ENCODE measurements around the gene TMEM182. TPM values are rescaled to one million over a fixed set of nuclear protein-coding genes. Genes with fewer than 3 reads are reported as not detected.

TMEM182 gene
- total RNA-seq, 2 donors from 2014 or later: 1.8 to 2.9 TPM

DNA sequence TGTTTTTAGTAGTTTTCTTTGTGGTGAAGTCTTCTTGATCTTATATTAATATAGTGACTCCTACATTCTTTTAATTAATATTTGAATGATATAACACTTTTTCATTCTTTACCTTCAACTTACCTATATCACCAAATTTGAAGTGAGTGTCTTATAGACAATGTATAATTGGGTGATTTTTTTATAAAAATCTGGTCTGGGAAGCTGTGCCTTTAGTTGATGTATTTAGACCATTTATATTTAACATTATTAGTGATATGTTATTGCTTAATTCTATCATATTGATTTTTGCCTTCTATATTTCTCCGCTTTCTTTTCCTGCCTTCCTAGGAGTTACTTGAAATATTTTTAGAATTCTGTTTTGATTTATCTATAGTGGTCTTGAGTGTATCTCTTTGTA is 16.4 kb downstream of the TMEM182 start:
- no peaks in the 10 kb centered on the region for H3K9me3 ChIP-seq (ENCODE audit: control insufficient read depth, low read length, poor library complexity, severe bottlenecking)
- H3K36me3 Mint-ChIP-seq (ENCODE audit: low read depth): peaks cover 3% of the 10 kb centered on the region
- no peak overlapping the region for H3K27ac Mint-ChIP-seq
- H3K4me1 Mint-ChIP-seq: no peaks in the 10 kb centered on the region
- ATAC-seq (no peak), DNase-seq (no peak)
- no peaks in the 10 kb centered on the region for H3K27me3 Mint-ChIP-seq
- no peak overlapping the region for H3K4me3 Mint-ChIP-seq

DNA sequence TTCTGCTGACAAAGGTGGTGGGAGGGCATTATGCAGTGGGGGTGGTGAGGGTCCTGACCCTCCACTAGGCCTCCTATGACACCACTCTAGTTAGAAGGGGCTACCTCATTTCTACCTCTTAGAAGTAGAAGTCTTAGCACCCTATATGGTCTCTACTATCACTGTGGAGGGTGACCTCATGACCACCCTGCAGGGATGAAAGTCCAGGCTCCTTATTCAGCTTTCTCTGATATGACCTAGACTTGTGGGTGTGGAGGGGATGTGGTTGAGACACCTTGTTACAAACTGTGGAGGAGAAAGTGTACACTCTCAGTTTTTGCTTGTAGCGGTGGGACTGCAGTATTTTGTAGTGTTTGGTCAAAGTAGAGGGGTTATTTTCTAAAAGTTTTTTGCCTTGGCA is 18.6 kb downstream of the TMEM182 start:
- DNase-seq (no peak), ATAC-seq (no peak)
- Mint-ChIP-seq H3K27me3 (no peaks in the 10 kb centered on the region), H3K36me3 (ENCODE audit: low read depth) (peaks cover 6% of the 10 kb centered on the region), H3K4me3 (no peak overlapping the region), H3K4me1 (no peaks in the 10 kb centered on the region), H3K27ac (no peak overlapping the region)
- H3K9me3 ChIP-seq (ENCODE audit: control insufficient read depth, low read length, poor library complexity, severe bottlenecking): no peaks in the 10 kb centered on the region

DNA sequence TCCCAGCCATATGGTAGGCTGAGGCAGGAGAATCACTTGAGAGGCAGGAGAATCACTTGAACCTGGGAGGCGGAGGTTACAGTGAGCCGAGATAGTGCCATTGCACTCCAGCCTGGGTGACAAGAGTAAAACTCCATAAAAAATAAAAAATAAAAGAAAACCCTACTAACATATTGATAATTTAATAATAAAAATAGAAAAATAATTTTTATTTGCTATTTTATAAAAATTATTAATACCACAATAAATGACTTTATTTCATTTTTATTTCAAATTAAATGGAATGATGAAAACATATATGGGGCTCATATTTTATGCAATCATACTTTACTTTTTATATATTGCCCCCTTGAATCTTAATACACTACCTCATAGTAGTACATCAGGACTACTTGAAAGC is 20.4 kb downstream of the TMEM182 start:
- no peaks in the 10 kb centered on the region for H3K9me3 ChIP-seq (ENCODE audit: control insufficient read depth, low read length, poor library complexity, severe bottlenecking)
- ATAC-seq (no peak), DNase-seq (no peak)
- H3K4me1 Mint-ChIP-seq: no peaks in the 10 kb centered on the region
- H3K27ac Mint-ChIP-seq: no peak overlapping the region
- H3K4me3 Mint-ChIP-seq: no peak overlapping the region
- H3K36me3 Mint-ChIP-seq (ENCODE audit: low read depth): peaks cover 6% of the 10 kb centered on the region
- no peaks in the 10 kb centered on the region for H3K27me3 Mint-ChIP-seq

DNA sequence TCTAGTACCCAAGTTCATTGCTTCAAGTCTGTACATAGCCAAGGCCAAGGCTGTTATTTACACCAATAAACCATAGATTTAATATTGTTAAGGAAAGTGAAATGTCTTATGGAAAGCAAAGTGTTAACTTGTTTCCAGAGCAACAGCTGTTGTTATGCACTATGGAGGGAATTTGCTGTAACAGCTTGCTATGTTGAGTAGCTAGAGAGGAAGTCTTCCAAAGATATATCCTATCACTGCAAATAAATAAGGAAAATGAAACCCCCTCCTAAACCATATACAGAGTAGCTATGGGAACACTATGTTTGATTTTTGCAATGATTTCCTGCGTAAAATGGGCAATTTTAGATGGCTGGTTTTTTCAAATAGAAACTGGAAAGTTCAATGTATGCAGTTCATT is 21.1 kb downstream of the TMEM182 start:
- Mint-ChIP-seq H3K27me3 (no peaks in the 10 kb centered on the region), H3K4me1 (no peaks in the 10 kb centered on the region), H3K4me3 (no peak overlapping the region), H3K27ac (no peak overlapping the region), H3K36me3 (ENCODE audit: low read depth) (peaks cover 8% of the 10 kb centered on the region)
- DNase-seq (no peak), ATAC-seq (no peak)
- H3K9me3 ChIP-seq (ENCODE audit: control insufficient read depth, low read length, poor library complexity, severe bottlenecking): no peaks in the 10 kb centered on the region

DNA sequence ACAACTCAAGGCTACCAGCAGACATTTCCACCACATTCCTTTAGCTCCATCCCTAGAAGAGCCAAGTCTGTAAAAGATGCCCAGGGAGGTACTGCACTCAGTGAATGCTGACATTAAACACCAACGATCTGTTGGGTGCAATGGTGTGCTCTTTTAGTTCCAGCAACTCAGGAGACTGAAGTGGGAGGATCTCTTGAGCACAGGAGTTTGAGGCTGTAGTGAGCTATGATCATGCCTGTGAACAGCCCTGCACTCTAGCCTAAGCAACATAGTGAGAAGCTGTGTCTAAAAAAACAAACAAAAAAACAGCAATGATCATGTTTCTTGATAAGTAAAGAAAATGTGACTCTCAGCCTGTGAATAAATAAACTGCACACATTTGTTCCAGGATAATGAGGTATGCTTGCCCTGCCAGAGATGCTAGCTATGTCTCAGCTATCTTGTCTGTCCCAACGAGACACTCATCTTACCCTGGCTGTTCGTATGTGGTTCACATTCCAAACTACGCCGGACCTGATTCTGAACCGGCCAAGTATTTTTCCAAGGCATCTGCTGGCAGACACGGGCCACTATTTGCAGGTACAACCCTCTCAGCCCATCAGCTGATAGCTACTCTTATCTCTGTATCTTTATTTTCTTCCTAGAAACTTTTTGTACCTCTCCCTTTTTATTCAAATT is 21.8 kb downstream of the TMEM182 start:
- ATAC-seq (no peak), DNase-seq (no peak)
- Mint-ChIP-seq H3K27ac (no peak overlapping the region), H3K27me3 (no peaks in the 10 kb centered on the region), H3K4me1 (no peaks in the 10 kb centered on the region), H3K4me3 (no peak overlapping the region), H3K36me3 (ENCODE audit: low read depth) (peaks cover 8% of the 10 kb centered on the region)
- H3K9me3 ChIP-seq (ENCODE audit: control insufficient read depth, low read length, poor library complexity, severe bottlenecking): no peaks in the 10 kb centered on the region

DNA sequence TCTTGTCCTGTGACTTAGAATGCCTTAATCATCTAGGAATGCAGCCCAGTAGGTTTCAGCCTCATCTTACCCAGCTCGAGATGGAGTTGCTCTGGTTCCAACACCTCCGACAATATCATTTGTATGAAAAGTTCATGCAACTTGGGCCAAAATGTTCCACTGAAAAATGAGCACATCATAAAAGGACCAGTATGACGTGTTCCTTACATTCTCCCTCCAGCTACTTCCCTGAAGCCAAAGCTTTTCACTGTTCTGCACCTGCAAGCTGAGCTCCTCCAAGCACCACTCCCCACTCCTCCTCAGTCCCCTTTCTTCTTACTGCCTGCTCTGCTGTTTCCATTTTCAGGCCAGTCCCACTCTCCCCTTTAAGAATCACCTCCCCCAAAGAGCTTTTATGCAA is 23.1 kb downstream of the TMEM182 start:
- H3K9me3 ChIP-seq (ENCODE audit: control insufficient read depth, low read length, poor library complexity, severe bottlenecking): no peaks in the 10 kb centered on the region
- DNase-seq: no peak
- H3K4me3 Mint-ChIP-seq: no peak overlapping the region
- peaks cover 5% of the 10 kb centered on the region for H3K36me3 Mint-ChIP-seq (ENCODE audit: low read depth)
- no peaks in the 10 kb centered on the region for H3K27me3 Mint-ChIP-seq
- no peak for ATAC-seq
- H3K27ac Mint-ChIP-seq: no peak overlapping the region
- no peaks in the 10 kb centered on the region for H3K4me1 Mint-ChIP-seq

DNA sequence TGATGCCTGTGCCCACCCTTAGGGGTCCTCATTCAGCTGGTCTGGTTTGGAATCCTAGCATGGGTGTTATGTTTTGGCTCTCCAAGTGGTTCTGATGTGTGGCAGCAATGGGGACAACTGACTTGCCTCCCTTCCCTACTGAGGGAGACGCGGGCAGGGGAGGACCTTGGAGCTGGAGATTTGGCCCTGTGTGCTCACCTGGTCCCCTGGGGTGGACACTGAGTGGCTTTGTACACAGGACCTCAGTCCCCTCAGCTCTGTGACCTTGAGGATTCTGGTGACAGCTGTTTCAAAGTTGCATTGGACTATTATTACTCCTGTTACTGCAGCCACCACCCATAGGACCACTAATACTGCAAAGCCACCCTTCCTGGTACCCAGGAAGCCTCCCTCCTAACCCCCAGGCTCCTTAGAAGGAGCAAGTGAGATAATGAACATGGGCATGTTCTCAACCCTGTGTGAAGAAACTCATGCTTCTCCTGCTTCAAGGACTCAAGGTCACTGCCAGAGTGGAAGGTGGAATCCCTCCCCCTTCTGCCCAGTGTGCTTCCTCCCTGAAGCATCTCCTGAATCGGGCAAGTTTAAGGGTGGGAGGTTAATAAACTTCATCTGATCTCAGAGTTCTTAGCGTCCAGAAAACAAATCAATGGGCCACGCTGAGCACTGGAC is 26.5 kb downstream of the TMEM182 start:
- Mint-ChIP-seq H3K4me1 (no peaks in the 10 kb centered on the region), H3K4me3 (no peak overlapping the region), H3K36me3 (ENCODE audit: low read depth) (peaks cover 5% of the 10 kb centered on the region), H3K27ac (no peak overlapping the region), H3K27me3 (no peaks in the 10 kb centered on the region)
- DNase-seq: no peak
- H3K9me3 ChIP-seq (ENCODE audit: control insufficient read depth, low read length, poor library complexity, severe bottlenecking): no peaks in the 10 kb centered on the region
- no peak for ATAC-seq

DNA sequence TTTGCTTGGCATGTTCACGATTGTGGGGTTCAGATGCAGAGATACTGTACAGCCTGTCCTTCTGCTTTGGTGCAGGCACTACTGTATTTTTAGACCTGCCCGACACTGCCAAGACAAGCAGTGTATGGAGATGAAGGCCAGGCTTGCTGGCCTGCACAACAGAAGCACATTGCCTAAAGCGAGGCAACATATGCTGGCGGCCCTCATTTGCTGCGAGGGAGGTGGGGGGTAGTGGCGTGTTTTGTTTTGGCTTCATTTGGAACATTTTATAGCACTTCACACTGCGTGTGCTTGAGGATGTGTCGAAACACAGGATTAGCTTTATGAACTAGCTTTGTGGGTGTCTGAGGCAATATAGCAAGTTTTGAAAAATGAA is 27.0 kb downstream of the TMEM182 start:
- H3K9me3 ChIP-seq (ENCODE audit: control insufficient read depth, low read length, poor library complexity, severe bottlenecking): no peaks in the 10 kb centered on the region
- ATAC-seq (no peak), DNase-seq (no peak)
- H3K4me1 Mint-ChIP-seq: no peaks in the 10 kb centered on the region
- H3K27me3 Mint-ChIP-seq: no peaks in the 10 kb centered on the region
- no peak overlapping the region for H3K27ac Mint-ChIP-seq
- H3K36me3 Mint-ChIP-seq (ENCODE audit: low read depth): peaks cover 5% of the 10 kb centered on the region
- H3K4me3 Mint-ChIP-seq: no peak overlapping the region

DNA sequence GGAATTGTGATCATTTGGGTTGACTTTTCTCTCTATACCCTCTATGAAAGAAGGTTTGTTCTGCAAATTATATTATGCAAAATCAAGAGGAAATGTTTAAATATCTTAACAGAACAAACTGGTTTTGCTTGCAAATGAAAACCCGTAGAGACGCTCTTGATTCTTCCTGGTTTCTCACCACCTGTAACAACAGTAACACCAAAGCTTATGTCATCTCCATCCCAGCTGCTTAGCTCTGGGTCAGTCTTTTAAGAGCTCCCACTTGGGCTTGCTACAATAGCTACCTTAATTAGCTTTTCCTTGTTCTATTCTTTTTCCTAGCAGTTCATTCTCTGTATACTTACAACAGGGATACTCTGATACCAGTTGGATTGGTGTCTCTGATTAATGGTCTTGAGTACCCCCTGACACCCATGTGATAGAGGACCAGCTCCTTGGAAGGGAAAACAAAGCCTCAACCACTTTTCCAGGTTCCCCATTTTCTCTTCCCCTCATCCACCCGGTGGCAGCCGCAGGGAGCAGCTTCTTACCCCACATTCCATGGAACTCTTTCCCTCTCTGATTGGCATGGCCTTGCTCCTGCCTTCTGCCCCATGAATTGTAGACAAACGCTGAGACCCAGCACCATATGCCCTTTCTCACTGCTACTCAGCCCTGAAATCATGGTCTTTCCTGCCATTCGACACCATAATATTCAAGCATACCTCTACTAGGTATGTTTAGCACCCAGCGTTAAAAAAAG is 27.7 kb downstream of the TMEM182 start:
- no peaks in the 10 kb centered on the region for H3K9me3 ChIP-seq (ENCODE audit: control insufficient read depth, low read length, poor library complexity, severe bottlenecking)
- Mint-ChIP-seq H3K4me1 (no peaks in the 10 kb centered on the region), H3K27ac (no peak overlapping the region), H3K27me3 (no peaks in the 10 kb centered on the region), H3K36me3 (ENCODE audit: low read depth) (peaks cover 5% of the 10 kb centered on the region), H3K4me3 (no peak overlapping the region)
- ATAC-seq: no peak
- no peak for DNase-seq

DNA sequence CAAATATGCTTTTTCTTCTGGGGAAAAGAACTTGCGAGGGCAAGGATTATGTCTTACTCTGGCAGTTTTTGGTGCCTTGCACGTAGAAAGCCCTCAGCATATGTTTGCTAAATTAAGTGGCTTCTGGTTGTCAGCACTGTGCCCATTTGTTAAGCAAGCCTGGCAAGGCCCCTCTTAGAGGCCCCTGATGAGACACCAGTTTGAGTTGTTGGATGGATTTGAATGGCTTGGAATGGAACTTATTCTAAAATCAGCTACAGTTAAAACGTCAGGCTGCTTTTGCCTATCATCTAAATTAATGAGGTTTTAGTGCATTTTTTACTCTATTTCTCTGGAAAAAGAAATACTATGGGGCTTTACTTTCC is 28.2 kb downstream of the TMEM182 start:
- H3K36me3 Mint-ChIP-seq (ENCODE audit: low read depth): peaks cover 5% of the 10 kb centered on the region
- no peak overlapping the region for H3K27ac Mint-ChIP-seq
- H3K9me3 ChIP-seq (ENCODE audit: control insufficient read depth, low read length, poor library complexity, severe bottlenecking): no peaks in the 10 kb centered on the region
- H3K4me3 Mint-ChIP-seq: no peak overlapping the region
- H3K4me1 Mint-ChIP-seq: no peaks in the 10 kb centered on the region
- ATAC-seq (no peak), DNase-seq (no peak)
- H3K27me3 Mint-ChIP-seq: no peaks in the 10 kb centered on the region

DNA sequence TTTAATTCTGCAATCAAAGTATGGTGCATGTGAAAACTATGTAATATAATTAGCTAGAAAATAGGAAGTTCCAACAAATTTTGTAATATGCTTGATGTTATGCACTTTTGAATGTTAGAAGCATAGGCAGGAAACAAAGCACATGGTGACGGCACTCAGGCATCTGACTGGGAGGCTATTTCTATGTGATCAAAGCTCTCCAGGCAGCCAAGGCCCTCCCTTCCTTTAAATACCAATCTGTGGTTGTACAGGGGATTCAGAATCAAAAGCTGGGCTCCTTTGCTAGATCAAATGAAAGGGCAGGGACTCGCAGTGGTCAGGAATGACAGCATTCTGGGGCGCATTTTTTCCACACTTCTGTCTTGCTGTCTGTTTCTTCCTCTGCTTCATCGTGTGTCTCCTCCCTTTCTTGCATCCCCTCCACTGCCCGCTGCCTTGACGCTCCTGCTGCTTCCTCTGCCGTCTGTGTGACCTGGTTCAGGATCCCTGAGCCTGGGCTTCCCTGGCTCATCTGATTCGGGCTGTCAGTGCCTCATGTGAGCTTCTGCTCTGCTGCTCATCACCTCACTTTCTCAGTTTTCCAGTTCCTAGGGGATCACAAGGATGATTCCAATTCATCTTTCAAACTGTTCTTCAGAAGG is 30.9 kb downstream of the TMEM182 start:
- no peak overlapping the region for H3K4me3 Mint-ChIP-seq
- H3K36me3 Mint-ChIP-seq (ENCODE audit: low read depth): no peaks in the 10 kb centered on the region
- H3K4me1 Mint-ChIP-seq: no peaks in the 10 kb centered on the region
- no peaks in the 10 kb centered on the region for H3K9me3 ChIP-seq (ENCODE audit: control insufficient read depth, low read length, poor library complexity, severe bottlenecking)
- DNase-seq (no peak), ATAC-seq (no peak)
- H3K27me3 Mint-ChIP-seq: no peaks in the 10 kb centered on the region
- H3K27ac Mint-ChIP-seq: peak overlapping the region; percentile 12

DNA sequence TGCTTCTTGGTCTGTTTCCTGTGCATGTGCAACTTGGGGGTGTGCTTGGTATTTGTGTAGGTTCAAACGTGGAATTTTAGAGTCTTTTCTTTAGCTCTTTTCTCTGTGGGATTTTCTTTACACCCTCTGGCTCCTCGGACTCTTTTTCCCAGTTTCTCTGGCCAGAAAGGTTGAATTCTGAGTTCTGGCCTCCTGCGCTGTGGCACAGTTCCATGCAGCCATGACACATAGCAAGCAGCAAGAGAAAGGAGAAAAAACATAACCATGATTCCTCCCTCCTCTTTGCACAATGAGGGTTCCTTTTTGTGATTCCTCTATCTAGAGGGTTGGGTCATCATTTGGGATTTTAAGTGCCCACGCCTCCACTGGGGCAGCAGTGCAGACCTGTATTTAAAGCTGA is 33.8 kb downstream of the TMEM182 start:
- no peaks in the 10 kb centered on the region for H3K9me3 ChIP-seq (ENCODE audit: control insufficient read depth, low read length, poor library complexity, severe bottlenecking)
- DNase-seq (no peak), ATAC-seq (no peak)
- Mint-ChIP-seq H3K4me1 (no peaks in the 10 kb centered on the region), H3K27me3 (no peaks in the 10 kb centered on the region), H3K36me3 (ENCODE audit: low read depth) (peaks cover 2% of the 10 kb centered on the region), H3K4me3 (no peak overlapping the region), H3K27ac (no peak overlapping the region)

DNA sequence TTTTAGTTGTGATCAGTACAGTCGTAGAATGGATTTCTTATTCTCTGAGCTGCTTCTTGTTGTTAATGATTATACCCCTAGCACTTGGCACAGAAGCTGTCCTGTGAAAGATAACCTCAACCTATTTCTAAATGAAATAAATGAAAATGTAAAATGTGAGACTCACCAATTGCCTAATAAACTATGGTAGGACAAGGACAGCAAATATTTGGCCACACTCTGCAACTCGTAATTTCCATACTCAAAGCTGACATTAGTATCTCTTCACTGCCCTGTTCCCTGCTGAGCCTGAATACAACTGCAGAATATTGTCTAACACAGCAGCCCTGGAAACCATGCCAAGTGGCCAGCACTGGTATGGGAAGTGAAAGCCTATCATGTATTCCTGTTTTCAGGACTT is 34.5 kb downstream of the TMEM182 start:
- no peaks in the 10 kb centered on the region for H3K4me1 Mint-ChIP-seq
- no peaks in the 10 kb centered on the region for H3K27me3 Mint-ChIP-seq
- DNase-seq (no peak), ATAC-seq (no peak)
- H3K9me3 ChIP-seq (ENCODE audit: control insufficient read depth, low read length, poor library complexity, severe bottlenecking): no peaks in the 10 kb centered on the region
- no peak overlapping the region for H3K27ac Mint-ChIP-seq
- H3K36me3 Mint-ChIP-seq (ENCODE audit: low read depth): peaks cover 2% of the 10 kb centered on the region
- no peak overlapping the region for H3K4me3 Mint-ChIP-seq
